ENCODE results near the gene ACSL3.

- TF ChIP-seq, protein P1, sequence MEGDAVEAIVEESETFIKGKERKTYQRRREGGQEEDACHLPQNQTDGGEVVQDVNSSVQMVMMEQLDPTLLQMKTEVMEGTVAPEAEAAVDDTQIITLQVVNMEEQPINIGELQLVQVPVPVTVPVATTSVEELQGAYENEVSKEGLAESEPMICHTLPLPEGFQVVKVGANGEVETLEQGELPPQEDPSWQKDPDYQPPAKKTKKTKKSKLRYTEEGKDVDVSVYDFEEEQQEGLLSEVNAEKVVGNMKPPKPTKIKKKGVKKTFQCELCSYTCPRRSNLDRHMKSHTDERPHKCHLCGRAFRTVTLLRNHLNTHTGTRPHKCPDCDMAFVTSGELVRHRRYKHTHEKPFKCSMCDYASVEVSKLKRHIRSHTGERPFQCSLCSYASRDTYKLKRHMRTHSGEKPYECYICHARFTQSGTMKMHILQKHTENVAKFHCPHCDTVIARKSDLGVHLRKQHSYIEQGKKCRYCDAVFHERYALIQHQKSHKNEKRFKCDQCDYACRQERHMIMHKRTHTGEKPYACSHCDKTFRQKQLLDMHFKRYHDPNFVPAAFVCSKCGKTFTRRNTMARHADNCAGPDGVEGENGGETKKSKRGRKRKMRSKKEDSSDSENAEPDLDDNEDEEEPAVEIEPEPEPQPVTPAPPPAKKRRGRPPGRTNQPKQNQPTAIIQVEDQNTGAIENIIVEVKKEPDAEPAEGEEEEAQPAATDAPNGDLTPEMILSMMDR (IDR thresholded peaks at IDR 0.05) = no peak
- TF ChIP-seq, protein P2, sequence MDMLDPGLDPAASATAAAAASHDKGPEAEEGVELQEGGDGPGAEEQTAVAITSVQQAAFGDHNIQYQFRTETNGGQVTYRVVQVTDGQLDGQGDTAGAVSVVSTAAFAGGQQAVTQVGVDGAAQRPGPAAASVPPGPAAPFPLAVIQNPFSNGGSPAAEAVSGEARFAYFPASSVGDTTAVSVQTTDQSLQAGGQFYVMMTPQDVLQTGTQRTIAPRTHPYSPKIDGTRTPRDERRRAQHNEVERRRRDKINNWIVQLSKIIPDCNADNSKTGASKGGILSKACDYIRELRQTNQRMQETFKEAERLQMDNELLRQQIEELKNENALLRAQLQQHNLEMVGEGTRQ (CRISPR knock-in tag; IDR thresholded peaks at IDR 0.05) = no peak
- TF ChIP-seq TCF7 (CRISPR knock-in tag; IDR thresholded peaks at IDR 0.05; ENCODE audit: low read depth) (no peak), NFATC4 (CRISPR knock-in tag; IDR thresholded peaks at IDR 0.05) (no peak), MYBL2 (CRISPR knock-in tag; IDR thresholded peaks at IDR 0.05) (no peak), NFYB (CRISPR knock-in tag; conservative IDR thresholded peaks at IDR 0.05; ENCODE audit: low read depth) (no peak), ETV6 (CRISPR knock-in tag; IDR thresholded peaks at IDR 0.05) (no peak), MAX (CRISPR knock-in tag; IDR thresholded peaks at IDR 0.05) (no peak), PRDM15 (CRISPR knock-in tag; IDR thresholded peaks at IDR 0.05) (no peak), CREB1 (CRISPR knock-in tag; IDR thresholded peaks at IDR 0.05) (no peak), NFE2L1 (CRISPR knock-in tag; IDR thresholded peaks at IDR 0.05) (no peak), NR1H2 (CRISPR knock-in tag; IDR thresholded peaks at IDR 0.05) (no peak), ATF6 (CRISPR knock-in tag; IDR thresholded peaks at IDR 0.05) (no peak)
- TF ChIP-seq, protein P3, sequence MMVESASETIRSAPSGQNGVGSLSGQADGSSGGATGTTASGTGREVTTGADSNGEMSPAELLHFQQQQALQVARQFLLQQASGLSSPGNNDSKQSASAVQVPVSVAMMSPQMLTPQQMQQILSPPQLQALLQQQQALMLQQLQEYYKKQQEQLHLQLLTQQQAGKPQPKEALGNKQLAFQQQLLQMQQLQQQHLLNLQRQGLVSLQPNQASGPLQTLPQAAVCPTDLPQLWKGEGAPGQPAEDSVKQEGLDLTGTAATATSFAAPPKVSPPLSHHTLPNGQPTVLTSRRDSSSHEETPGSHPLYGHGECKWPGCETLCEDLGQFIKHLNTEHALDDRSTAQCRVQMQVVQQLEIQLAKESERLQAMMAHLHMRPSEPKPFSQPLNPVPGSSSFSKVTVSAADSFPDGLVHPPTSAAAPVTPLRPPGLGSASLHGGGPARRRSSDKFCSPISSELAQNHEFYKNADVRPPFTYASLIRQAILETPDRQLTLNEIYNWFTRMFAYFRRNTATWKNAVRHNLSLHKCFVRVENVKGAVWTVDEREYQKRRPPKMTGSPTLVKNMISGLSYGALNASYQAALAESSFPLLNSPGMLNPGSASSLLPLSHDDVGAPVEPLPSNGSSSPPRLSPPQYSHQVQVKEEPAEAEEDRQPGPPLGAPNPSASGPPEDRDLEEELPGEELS (CRISPR knock-in tag; IDR thresholded peaks at IDR 0.05) = no peak
These were observed 16.9 kb downstream of the ACSL3 start for GRCh38 chr2:222877556-222878300.

All from WTC11 (cell line).